NAMALWA (cell line): ENCODE data around the gene WDR7.

Experiments
- DNase-seq: peaks from one replicate; pipeline ENCODE4 v3.0.0-alpha.2; 2015; ENCODE audit warnings: low spot score

Gene WDR7

DNA sequence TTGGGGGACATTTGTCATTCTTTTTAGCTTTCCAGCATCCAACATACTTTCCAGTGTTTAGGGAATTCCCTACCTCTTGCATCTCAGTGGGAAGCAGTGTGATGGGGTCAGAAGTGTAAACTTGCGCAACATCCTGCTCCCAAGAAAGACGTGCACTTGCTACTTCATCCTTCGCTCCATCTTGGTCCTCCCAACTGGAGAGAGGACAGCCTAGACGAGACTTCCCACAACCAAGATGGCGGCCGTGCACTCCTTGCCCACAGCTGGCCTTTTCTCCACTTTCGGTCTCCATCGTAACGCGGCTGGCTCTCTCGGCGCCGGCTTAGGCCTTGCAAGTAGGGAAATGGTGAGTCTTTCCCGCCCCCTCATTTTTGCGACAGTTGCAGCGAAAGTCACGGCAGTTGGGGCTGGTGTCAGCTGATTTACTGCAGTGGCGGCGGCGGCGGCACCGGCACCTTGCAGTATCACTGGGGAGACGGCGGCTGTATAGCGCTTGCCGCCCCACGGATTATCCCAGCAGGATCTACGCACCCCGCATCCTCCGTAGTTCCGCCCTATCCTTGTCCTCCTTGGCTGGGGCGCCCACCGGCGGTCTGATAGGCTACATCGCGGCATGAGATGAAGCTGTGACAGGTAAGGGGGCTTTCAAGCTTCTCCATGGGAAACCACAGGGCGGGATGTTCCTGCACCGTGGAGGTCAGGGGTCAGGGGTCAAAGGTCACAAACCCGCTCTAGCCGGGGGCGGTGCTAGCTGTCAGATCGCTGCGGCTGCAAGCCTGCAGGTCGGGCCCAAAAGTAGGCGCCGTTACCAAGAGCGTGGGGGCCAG lies at the start of gene WDR7:
Gene WDR7 (plus strand): TSS at position 416 of the 827 bp plus-strand sequence. CDS start 21,157 bp downstream, outside the sequence.
- DNase-seq = peak; percentile 99

- no peak for DNase-seq
Observed at GRCh38 chr18:56606618-56607017, 44.5 kb upstream of the WDR7 start.

DNA sequence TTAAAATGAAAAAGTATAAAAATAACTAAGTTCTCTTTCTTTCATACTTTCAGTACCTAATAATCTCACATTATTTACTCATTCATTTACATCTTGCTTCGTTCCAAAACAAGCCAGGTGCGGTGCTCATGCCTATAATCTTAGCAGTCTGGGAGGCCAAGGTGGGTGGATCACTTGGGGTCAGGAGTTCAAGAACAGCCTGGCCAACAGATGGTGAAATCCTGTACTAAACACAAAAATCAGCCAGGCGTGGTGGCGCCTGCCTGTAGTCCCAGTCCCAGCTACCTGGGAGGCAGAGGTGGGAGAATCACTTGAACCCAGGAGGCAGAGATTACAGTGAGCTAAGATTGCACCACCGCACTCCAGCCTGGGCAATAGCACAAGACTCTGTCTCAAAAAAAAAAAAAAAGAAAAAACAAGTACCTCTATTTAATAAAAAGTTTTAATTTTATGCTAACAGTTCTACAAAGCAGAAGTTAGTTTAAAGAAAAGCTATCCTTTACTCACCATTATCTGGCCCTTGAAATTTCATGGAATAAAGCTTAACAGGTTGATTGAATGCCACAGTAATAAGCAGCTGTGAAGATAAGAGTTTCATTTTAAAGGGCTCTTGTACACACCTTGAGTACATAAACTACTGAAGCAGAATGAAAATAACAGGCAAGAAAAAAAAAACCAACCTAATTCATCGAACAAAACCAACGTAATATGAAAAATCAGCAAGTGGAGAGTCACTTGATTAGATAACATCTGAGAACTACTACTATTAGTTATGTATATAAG lies 35.2 kb upstream of the WDR7 start:
- no peak for DNase-seq

DNA sequence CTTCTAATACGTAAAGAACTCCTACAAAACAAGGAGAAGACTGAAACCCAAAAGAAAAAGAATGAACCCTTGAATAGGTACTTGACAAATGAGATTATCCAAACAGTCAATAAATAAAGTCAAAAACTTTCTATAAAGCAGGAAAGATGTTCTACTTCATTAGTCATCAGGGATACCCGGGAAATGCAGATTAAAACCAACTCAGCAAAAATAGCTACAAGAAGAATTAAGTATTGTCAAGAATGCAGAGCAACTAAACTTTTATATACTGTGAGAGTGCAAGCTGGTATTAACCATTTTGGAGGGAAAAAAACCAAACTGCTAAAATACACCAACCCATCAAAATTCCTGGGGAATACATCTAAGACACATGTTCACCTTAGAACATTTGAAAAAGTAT lies 23.2 kb upstream of the WDR7 start:
- DNase-seq = no peak

DNA sequence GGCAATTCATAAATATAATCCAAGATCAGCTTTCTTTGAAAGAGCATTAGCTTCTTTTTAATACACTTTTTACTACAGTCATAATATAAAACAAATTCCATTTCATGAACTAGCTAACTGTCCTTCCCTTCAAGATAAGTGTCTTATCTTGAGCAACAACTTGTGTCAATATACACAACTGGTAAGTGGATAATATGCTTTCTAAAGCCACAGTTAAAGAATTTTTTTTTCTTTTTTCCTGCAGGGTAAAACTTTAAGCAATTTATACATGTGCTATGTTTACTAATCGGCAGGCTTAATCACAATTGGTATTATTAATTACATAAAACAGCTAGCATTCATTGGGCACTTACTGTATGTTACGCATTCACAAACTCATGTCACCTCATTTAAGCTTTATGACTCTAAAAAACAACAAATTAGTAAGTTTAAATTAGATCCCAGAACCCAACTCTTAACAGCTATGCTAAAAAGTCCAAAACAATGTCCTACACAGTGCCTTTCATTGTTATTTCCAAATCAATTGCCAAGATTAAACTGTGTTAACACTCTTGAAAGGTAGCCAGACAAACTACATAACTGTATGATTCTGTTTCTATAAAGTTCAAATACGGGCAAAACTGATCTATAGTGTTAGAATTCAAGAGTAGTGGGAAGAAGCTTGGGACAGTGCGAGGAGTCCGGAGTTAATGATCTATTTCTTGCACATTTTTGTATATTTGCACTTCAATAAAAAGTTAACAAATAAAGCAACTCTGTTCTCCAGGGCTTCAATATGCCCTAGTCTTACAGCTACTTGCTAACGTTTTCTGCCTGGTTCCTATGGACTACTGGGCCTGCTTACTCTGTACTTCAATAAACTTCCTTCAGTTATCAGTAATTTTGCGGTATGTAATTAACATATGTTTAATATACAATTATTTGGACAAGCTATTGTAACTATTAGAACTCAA lies 18.8 kb upstream of the WDR7 start:
- DNase-seq = no peak

GRCh38 chr18:56635007-56635406 lies 16.2 kb upstream of the WDR7 start:
- DNase-seq = no peak

DNA sequence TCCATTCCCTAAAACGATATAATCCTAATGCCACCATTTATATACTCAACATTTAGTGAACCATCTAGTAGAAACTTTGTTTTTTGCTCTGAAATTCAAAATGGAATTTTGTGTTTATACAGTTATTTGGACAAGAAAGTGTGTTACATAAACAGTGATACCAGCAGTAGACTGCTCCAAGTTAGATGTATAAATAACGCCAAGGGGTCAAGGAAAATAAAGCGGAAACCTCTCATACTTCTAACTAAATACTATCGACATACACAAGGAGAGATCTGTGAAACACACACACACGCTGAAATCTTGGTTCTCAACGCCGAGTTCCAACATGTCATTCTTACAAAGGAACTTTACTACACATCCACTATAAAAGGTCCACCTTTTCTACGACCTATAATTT lies 14.0 kb upstream of the WDR7 start:
- peak; percentile 51 for DNase-seq

DNA sequence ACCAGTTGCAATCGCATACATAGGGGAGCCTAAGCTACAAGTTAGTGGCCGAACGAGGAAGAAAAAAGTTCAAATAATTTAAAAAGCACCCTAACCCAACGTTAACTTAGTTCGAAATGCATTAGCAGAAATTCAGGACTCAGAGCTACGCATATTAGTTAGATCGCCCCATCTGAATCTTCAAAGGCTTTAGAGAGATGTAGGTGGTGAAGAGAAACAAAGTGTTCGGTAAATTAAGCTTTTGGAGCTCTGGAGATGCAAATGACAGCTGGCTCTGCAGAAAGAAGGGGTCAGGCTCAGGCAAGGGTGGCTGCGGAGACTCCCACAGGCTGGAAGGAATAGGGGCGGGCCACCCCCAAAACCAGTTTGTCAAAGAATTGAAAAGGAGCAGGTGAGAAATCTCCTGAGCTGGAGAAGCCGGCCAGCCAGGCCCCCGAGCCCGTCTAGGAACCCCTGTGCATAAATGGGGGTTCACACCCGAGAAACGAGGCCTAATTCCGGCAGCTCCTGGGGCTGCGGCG lies 13.4 kb upstream of the WDR7 start:
- DNase-seq = peak; percentile 64

DNA sequence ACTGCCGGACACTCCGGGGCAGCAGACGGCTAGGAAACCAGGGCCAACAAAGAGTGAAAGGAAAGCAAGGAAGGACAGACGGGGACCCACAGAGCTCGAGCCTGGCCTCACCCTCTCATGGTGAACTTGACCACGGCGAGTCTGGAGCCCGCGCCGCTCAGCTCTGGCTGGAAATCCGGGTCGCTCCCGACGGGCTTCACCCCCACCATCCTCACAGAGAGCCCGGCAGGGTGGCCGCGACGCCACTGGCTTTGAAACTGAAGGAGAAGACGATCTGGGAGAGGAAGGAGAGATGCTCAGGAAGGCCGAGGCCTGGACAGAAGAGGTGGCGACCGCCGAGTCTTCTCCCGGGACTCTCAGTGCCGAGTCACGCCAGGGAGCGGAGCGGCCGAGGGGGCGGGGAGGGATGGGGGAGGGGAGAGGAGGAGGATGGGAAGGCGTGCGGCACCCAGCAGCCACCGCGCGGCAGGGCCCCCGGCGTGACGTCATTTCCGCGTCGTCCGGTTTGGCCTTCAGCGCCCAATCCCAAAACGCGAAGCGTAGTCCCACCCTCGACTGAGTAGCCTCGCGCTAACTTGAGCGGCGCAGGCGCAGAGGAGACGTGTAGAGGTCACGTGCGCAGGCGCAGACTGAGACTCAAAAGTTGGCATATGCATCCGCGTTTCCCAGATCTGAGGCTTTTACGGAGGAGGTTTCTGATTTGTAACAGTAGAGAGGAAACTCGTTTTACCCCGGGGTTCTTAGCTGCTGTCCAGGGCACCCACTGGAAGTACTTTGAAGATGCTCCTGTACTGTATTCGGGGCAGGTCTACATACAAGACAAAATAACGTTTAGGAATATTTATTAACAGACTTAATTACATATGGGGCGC lies 12.7 kb upstream of the WDR7 start, which contains the start of gene TXNL1:
Gene TXNL1 (minus strand): TSS at position 361 of the 872 bp plus-strand sequence. CDS start 152 bp downstream, at position 209.
- DNase-seq = peak; percentile 100

DNA sequence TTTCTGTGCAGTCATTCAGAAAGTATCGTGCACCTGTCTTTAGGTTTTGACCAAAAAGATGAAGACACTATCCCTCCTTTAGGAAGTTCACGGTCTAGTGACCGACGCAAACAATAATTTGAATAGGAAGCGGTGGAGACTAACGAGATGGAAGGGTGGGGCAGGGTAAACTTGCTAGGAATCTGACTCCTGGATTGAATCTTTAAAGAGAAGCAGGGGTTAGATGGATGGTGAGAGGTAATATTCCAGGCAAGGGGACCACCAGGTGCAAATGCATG lies 12.1 kb upstream of the WDR7 start:
- no peak for DNase-seq

GRCh38 chr18:56639571-56639970 lies 11.6 kb upstream of the WDR7 start:
- no peak for DNase-seq

GRCh38 chr18:56641714-56642337 lies 9.3 kb upstream of the WDR7 start:
- DNase-seq = no peak

- no peak for DNase-seq
Observed at GRCh38 chr18:56643381-56643780, 7.8 kb upstream of the WDR7 start.

GRCh38 chr18:56645415-56646016 lies 5.6 kb upstream of the WDR7 start:
- peak; percentile 77 for DNase-seq

DNA sequence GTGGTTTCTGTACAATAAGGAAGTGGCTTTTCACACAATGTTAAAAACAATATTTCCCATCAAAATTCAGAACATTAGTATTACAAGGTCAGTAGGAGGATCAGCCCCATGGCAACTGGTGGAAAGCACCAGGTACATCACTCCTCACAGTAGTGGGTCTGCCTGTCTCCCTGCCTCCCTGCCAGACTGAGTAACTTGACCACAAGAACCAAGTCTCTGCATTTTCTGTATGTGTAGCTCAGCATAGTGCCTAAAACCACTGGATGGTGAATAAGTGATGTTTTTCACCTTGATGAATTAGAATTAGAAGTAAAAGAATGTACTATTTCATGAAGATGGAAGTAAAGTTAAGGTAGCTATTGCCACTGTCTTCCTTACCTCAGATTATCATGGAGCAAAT lies 4.1 kb upstream of the WDR7 start:
- no peak for DNase-seq

GRCh38 chr18:56647951-56648893 lies 2.9 kb upstream of the WDR7 start:
- no peak for DNase-seq

GRCh38 chr18:56649996-56650395 lies 1.2 kb upstream of the WDR7 start:
- DNase-seq = peak; percentile 22

- DNase-seq = no peak
Observed at GRCh38 chr18:56651771-56652092, 573 bp downstream of the WDR7 start.

DNA sequence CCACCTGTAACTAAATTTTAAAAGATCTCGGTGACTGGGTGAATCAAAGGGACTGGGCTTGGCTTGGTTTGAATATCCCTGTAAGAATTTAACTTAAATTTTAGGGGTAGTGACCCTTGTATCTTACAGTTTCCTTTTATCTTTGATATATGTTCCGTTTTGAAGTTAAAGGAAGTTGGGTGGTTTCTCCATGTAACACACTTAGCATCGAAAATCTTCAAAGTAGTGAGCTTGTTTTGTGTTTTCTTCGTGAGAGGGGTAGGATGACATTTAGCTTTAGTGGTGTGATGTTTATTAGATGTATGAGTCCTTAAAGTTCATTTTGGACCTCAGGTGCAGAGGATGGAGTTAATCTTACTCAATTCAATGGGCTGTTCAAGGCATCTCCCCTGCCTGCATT lies 1.6 kb downstream of the WDR7 start:
- DNase-seq = no peak
